Left forelimb (tissue), 1 donor: ENCODE measurements around the gene NKAIN1.
A peak's percentile ranks its signal among the peaks of the same experiment; 100 is the strongest.
"Not testable (repeated sequence)": the region's sequence is repeated elsewhere in the genome, so short reads cannot be mapped to it uniquely, and the experiment has no call there.

Source experiments
- DNase-seq: peaks from one replicate; pipeline ENCODE4 v3.0.0-alpha.2; 2018; ENCODE audit warnings: low spot score

The NKAIN1 gene

GRCh38 chr1:31198150-31198549 is 41.5 kb downstream of the NKAIN1 start:
- no peak for DNase-seq

DNA sequence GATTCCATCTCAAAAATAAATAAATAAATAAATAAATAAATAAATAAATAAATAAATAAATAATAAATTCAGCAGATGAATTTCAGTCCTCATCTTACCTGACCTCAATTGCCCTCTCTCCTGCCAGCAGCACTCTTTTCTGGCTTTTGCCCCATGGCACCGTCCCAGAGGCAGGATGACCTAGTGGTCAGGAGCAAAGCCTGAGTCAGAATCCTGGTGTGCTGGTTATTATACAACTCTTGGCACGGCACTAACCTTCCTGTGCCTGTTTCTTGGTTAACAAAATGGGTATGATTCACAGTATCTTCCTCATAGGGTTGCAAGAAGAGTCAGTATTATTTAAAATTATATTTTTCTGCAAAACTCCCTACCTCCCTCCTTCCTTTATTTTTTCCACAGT is 43.0 kb downstream of the NKAIN1 start:
- DNase-seq, result no peak

DNA sequence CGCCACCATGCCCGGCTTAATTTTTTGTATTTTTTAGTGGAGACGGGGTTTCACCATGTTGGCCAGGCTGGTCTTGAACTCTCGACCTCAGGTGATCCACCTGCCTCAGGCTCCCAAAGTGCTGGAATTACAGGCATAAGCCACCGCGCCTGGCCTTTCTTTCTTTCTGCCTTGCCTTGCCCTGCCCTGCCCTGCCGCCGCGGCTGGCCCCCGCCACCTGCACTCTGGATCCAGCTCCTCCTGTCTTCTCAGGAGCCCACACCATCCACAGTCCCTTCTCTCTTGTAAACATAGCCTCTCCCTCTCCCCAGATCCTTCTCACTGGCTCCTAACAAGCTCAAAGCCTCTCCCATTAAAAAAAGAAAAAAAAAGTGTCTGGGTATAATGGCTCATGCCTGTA is 44.4 kb downstream of the NKAIN1 start:
- DNase-seq, result not testable (repeated sequence)

DNA sequence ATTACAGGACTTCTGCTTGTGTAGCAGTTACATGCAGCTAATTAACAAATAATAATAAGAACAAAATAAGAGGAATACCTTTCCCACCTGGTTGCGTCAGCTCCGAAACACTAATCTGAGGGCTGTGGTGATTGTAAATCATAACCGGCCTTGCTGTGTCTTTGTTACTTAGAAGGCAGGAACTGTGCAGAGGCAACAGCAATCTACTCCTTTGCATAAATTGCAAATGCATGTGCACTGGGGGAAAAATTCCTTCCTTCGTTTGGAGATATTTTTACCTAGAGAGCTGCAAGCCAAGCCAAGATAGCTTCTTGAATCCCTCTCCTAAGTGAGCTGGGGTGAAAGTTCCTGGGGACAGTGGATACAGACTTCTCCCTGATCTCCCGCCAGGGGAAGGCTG is 46.0 kb downstream of the NKAIN1 start:
- DNase-seq, result no peak

DNA sequence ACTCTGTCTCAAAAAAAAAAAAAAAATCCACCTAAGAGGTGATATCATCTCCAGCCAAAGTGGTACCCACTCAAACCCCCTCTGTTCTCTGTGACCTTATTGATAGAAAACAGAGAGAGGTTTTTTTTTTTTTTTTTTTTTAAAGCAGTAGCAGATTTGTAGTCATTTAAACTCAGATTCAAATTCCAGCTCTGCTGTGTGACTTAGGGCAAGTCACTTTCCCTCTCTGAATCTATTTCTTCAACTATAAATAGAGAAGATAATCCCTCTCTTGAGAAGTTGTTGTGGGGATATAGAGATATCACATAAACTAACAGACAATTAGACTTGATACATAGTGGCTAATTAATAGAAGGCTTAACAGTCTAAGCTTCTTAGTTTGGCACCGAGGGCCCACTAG is 48.4 kb downstream of the NKAIN1 start:
- no peak for DNase-seq

GRCh38 chr1:31189696-31190674 is 49.7 kb downstream of the NKAIN1 start:
- no peak for DNase-seq

DNA sequence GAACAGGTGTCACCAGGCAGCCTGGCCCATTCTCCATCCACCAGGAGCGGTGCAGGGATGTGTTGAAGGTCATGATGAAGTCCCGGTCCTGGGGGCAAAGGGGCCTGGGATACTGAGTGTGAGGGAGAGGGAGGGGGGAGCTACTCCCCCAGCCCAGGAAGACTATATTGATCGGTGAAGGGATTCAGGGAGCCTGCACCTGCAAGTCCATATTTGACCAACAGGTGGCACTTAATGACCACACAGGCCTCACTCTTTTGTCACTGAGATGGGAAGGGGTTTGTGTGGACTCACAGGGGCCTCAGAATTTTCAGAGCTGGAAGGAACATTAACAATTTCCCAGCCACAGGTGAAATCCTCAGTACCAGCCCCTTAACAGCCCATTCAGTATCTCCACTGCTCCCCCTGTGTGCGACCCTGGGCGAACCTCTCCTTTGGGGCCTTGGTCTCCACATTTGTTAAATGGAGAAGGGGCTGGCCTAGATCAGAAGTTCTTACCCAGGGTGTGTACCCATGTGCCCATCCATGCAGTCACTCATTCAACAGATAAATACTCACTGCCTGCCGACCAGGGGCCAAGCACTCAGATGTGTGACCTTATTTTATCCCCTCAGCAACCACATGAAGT is 55.6 kb downstream of the NKAIN1 start:
- DNase-seq, result no peak

GRCh38 chr1:31183126-31183525 is 56.6 kb downstream of the NKAIN1 start:
- DNase-seq, result no peak

GRCh38 chr1:31182352-31182751 is 57.3 kb downstream of the NKAIN1 start:
- peak; percentile 94 for DNase-seq

DNA sequence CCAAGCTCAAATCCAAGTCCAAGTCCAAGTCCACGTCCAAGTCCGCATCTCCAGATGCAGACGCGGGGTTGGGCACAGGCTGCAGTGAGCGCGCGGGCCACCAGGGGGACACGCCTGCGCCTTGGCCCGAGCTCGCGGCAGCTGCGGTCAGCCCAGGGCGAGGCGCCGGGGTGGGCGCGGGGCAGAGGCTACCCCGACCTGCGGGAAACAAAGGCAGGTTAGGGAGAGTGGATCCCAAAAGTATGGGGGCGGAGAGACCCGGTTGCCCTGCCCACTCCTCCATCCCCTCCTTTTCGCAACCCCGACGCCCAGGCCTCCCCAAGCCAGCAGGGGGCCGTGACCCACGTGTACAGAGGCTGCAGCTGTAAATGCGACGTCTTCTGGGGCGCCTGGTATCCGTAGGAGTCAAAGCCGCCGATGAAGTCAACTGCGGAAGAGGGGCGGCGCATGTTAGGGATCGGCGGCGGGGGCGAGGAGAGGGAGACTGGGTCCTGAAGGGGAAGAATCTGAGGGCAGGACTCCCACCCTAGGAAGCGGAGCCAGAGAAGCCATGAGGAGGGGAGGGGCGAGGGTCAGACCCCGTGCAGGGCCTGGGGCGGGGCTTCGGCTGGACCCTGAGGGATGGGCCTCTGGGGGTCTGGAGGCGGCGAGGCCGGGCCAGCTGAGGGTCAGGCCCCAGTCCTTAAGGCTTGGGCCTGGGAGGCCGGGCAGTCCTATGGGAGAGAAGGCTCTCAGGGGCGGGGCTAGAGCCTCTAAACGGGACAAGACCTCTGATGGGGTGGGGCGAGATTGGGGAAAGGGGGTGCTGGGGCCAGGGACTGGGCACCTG is 58.0 kb downstream of the NKAIN1 start:
- peak; percentile 85 for DNase-seq

GRCh38 chr1:31180338-31180737 is 59.3 kb downstream of the NKAIN1 start:
- DNase-seq, result no peak

GRCh38 chr1:31176291-31176690 is 63.4 kb downstream of the NKAIN1 start:
- not testable (repeated sequence) for DNase-seq

DNA sequence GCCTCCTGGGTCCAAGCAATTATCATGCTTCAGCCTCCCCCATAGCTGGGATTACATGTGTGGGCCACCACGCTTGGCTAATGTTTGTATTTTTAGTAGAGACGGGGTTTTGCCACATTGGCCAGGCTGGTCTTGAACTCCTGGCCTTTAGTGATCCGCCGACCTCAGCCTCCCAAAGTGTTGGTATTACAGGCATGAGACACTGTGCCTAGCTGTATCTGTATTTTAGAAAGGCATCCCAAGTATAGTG is 69.3 kb downstream of the NKAIN1 start:
- no peak for DNase-seq

- DNase-seq, result no peak
Measured at GRCh38 chr1:31166462-31166861, 73.2 kb downstream of the NKAIN1 start.

DNA sequence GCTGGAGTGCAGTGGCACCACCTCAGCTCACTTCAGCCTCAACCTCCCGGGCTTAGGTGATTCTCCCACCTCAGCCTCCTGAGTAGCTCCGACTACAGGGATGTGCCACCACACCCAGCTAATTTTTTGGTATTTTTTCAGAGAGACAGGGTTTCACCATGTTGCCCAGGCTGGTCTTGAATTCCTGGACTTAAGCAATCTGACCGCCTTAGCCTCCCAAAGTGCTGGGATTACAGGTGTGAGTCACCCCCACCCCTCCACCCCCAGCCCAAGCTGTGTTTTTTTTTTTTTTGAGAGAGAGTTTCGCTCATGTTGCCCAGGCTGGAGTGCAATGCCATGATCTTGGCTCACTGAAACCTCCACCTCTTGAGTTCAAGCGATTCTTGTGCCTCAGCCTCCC is 75.4 kb downstream of the NKAIN1 start:
- no peak for DNase-seq

- no peak for DNase-seq
Measured at GRCh38 chr1:31163866-31164265, 75.8 kb downstream of the NKAIN1 start.

DNA sequence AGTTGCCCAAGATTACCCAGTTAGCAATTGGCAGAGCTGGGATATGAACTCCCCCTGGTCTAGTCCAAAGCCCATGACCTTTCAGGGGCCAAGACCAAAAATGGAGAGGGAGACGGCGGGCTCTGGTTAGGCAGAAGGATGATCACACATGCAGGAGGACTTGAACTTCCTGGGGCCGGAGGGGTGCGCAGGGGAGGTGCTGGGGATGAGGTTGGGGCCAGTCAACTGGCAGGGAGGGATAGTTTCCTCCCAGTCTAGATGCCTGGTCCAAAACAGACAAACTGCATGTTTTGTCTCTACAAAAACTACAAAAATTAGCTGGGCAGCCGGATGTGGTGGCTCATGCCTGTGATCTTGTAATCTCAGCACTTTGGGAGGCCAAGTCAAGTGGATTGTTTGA is 78.1 kb downstream of the NKAIN1 start:
- no peak for DNase-seq

DNA sequence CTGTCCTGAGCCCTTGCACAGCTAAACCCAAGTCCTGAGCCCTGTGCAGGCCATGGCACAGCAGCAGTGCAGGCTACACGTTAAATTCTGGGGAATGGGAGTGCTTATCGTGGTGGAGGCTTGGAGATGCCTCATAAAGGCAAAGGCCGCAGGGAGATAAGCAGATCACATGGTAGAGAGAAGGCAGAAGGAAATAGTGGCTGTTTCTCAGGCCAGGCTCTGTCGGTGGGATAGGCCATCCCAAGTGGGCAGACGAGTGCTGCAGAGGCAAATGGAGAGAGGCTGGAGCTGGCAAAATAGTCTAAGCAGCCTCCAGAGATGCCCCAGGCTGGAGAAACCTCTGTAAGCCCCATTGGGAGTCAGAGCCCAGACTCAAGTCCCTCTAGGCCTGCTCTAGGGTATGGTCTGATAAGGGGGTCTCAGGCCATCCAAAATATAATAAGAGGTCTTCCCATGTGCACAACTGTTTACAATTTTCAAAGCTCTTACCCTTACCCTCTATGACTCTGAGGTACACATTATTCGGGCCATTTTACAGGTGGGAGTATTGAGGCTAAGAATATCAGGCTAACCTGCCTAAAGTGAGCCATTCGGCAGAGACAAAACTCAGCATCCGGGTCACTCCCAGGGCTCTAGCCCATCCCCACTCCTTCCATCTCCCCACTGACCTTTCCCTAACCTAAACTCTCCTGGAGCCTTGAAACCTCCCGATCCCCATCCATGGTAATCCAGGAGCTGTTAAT is 79.6 kb downstream of the NKAIN1 start:
- DNase-seq, result no peak

DNA sequence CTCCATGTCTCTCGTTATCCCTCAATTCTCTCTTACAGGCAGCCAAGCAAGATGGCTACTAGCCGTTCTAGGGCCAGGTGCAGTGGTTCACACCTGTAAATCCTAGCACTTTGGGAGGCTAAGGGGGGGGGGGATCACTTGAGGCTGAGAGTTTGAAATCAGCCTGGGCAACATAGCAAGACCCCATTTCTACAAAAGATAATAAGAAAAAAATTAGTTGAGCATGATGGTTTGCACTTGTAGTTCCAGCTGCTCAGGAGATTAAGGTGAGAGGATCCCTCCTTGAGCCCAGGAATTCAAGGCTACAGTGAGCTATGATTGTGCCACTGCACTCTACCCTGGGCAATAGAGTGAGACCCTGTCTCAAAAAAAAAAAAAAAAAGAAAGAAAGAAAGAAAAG is 80.4 kb downstream of the NKAIN1 start:
- no peak for DNase-seq

DNA sequence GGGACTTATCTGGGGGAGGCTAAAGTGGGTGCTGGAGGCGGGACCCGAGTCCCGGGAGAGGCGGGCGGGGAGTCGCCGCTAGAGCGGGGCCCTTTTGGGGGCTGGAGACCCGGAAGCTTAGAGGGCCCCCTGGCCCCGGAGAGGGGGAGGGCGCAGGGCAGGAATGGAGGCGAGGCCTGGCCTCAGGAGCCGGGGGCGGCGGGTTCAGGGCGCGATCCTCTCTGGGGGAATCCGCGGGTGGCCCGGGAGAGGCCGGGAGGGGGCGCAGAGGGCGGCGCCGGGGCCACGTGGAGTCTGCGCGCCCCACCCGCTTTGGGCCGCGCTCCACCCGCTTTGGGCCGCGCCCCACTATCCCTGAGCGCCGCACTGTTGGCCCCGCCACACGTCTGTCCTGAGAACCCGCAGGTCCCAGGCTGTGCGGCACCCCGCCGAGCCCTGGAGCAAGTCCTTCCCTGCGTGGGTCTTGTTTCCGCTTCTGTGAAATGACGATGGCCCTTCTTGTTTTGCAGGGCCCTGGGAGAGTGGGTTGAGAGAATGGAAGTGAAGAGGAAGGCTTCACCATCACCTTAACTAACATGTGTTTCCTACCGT is 84.4 kb downstream of the NKAIN1 start:
- peak; percentile 77 for DNase-seq

GRCh38 chr1:31154632-31155215 is 85.0 kb downstream of the NKAIN1 start:
- peak; percentile 91 for DNase-seq
